ENCODE data around the gene TRAPPC2L. TPM values are rescaled to one million over a fixed set of nuclear protein-coding genes. Genes with fewer than 3 reads are reported as not detected.

TRAPPC2L gene
- total and polyA plus RNA-seq, 9 donors, result 47.6 to 67.5 (median 52.1) TPM

DNA sequence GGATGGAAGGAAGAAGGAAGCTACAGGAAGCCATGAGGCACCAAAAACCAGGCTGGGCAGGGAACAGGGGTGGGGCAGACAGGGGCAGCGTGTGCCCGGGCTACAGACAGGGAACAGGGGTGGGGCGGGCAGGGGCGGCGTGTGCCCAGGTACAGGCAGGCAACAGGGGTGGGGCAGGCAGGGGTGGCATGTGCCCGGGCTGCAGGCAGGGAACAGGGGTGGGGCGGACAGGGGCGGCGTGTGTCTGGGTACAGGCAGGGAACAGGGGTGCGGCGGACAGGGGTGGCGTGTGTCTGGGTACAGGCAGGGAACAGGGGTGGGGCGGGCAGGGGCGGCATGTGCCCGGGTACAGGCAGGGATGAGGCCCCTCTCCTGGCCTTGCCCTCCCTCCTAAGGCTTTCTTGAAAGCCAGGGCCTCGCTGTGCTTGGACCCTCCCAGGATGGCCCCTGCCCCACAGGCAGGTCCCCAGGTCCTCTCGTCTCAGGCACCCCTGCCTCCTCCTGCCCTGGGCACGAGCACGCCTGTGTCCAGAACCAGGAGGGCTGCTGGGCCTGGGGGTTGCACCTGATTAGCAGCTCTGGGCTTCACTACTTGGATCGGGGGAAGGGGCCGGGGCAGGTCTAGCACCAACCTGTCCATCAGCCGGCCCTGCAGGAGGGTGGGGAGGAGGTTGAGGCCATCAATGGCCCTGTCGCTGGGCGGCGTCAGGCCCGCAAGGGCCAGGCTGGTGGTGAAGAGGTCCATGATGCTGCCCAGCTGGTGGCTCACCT lies 30.7 kb upstream of the TRAPPC2L start:
- Histone ChIP-seq H3K4me1 (ENCODE audit: control insufficient read depth, insufficient read depth, low read length) (no peaks in the 10 kb centered on the region), H3K27ac (ENCODE audit: low read length) (no peak overlapping the region), H3K27me3 (ENCODE audit: control insufficient read depth, insufficient read depth, low read length) (no peaks in the 10 kb centered on the region), H3K36me3 (ENCODE audit: control insufficient read depth, insufficient read depth, low read length) (peaks cover 48% of the 10 kb centered on the region), H3K9me3 (replicated peaks; ENCODE audit: control insufficient read depth, low read depth, low read length) (no peaks in the 10 kb centered on the region), H3K4me3 (ENCODE audit: low read length) (no peak overlapping the region)
- no peak for DNase-seq
- 89% methylated on average over 20 of the region's 26 CpGs for WGBS (ENCODE audit: insufficient coverage)

- Histone ChIP-seq H3K27me3 (ENCODE audit: control insufficient read depth, insufficient read depth, low read length) (no peaks in the 10 kb centered on the region), H3K4me3 (ENCODE audit: low read length) (no peak overlapping the region), H3K9me3 (replicated peaks; ENCODE audit: control insufficient read depth, low read depth, low read length) (no peaks in the 10 kb centered on the region), H3K27ac (ENCODE audit: low read length) (no peak overlapping the region), H3K4me1 (ENCODE audit: control insufficient read depth, insufficient read depth, low read length) (no peaks in the 10 kb centered on the region), H3K36me3 (ENCODE audit: control insufficient read depth, insufficient read depth, low read length) (peaks cover 34% of the 10 kb centered on the region)
- DNase-seq, result no peak
- 81% methylated on average over 21 of the region's 21 CpGs for WGBS (ENCODE audit: insufficient coverage)
These were observed 29.2 kb upstream of the TRAPPC2L start for GRCh38 chr16:88827727-88828126.

DNA sequence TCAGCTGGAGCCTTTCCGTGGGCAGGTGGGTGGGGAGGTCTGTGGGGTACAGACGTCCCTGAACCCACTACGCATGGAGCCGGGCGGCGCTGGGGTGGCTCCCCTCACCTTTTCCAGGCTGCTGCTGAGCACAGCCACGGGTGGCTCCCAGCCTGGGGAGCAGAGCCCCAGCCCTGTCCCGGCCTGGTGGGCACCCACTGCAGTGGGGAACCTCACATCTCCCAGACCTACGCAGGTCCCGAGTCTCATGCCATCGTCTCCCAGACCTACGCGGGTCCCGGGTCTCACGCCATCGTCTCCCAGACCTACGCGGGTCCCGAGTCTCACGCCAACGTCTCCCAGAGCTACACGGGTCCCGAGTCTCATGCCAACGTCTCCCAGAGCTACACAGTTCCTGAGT lies 28.2 kb upstream of the TRAPPC2L start:
- 89% methylated on average over 24 of the region's 24 CpGs for WGBS (ENCODE audit: insufficient coverage)
- no peak for DNase-seq
- Histone ChIP-seq H3K4me1 (ENCODE audit: control insufficient read depth, insufficient read depth, low read length) (no peaks in the 10 kb centered on the region), H3K36me3 (ENCODE audit: control insufficient read depth, insufficient read depth, low read length) (peaks cover 30% of the 10 kb centered on the region), H3K4me3 (ENCODE audit: low read length) (no peak overlapping the region), H3K27ac (ENCODE audit: low read length) (no peak overlapping the region), H3K9me3 (replicated peaks; ENCODE audit: control insufficient read depth, low read depth, low read length) (no peaks in the 10 kb centered on the region), H3K27me3 (ENCODE audit: control insufficient read depth, insufficient read depth, low read length) (no peaks in the 10 kb centered on the region)

GRCh38 chr16:88830258-88830657 lies 26.7 kb upstream of the TRAPPC2L start:
- Histone ChIP-seq H3K4me1 (ENCODE audit: control insufficient read depth, insufficient read depth, low read length) (no peaks in the 10 kb centered on the region), H3K27ac (ENCODE audit: low read length) (no peak overlapping the region), H3K27me3 (ENCODE audit: control insufficient read depth, insufficient read depth, low read length) (no peaks in the 10 kb centered on the region), H3K9me3 (replicated peaks; ENCODE audit: control insufficient read depth, low read depth, low read length) (no peaks in the 10 kb centered on the region), H3K36me3 (ENCODE audit: control insufficient read depth, insufficient read depth, low read length) (peaks cover 26% of the 10 kb centered on the region), H3K4me3 (ENCODE audit: low read length) (no peak overlapping the region)
- no peak for DNase-seq
- WGBS (ENCODE audit: insufficient coverage), result 57% methylated on average over 8 of the region's 11 CpGs

DNA sequence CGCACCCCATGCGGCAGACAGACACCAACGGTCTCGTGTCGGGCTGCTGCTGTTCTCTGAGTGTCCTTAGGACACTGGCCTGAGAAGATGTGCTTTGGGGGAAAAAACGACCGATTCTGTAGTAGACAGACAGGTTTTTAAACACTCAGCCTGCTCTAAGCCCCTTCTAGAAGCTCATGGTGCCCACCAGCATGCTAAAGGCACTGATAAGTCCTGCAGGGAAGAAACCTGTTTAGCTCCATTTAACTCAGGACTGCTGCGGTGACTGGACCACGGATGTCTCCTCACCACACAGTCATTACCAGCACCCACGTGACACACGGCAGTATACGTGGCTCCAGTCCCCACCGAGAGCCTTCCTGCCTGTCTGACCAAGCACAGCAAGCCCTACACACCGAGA lies 26.1 kb upstream of the TRAPPC2L start:
- DNase-seq, result no peak
- no peaks in the 10 kb centered on the region for H3K27me3 ChIP-seq (ENCODE audit: control insufficient read depth, insufficient read depth, low read length)
- no peak overlapping the region for H3K4me3 ChIP-seq (ENCODE audit: low read length)
- no peaks in the 10 kb centered on the region for H3K9me3 ChIP-seq (replicated peaks; ENCODE audit: control insufficient read depth, low read depth, low read length)
- peaks cover 24% of the 10 kb centered on the region for H3K36me3 ChIP-seq (ENCODE audit: control insufficient read depth, insufficient read depth, low read length)
- H3K4me1 ChIP-seq (ENCODE audit: control insufficient read depth, insufficient read depth, low read length), result no peaks in the 10 kb centered on the region
- H3K27ac ChIP-seq (ENCODE audit: low read length), result no peak overlapping the region
- 95% methylated on average over 10 of the region's 14 CpGs for WGBS (ENCODE audit: insufficient coverage)

DNA sequence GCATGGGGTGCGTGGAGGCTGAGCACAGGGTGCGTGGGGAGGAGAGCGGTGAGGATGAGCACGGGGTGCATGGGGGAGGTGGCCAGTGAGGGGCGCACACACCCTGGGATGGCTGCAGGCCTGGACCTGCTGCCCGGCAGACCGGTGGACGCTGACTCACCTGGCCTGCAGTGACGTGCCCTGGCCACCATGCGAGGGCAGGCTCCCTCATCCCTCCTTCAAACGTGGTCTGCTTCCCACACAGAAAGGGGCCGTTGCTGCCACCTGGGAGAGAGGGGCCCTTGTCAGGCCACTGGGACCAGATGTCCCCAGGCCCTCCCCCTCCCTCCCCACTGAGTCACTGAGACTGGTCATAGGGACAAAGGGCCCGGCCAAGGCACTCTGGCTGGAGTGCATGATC lies 25.1 kb upstream of the TRAPPC2L start:
- Histone ChIP-seq H3K4me3 (ENCODE audit: low read length) (no peak overlapping the region), H3K27ac (ENCODE audit: low read length) (no peak overlapping the region), H3K9me3 (replicated peaks; ENCODE audit: control insufficient read depth, low read depth, low read length) (no peaks in the 10 kb centered on the region), H3K27me3 (ENCODE audit: control insufficient read depth, insufficient read depth, low read length) (no peaks in the 10 kb centered on the region), H3K36me3 (ENCODE audit: control insufficient read depth, insufficient read depth, low read length) (peaks cover 19% of the 10 kb centered on the region), H3K4me1 (ENCODE audit: control insufficient read depth, insufficient read depth, low read length) (no peaks in the 10 kb centered on the region)
- 59% methylated on average over 12 of the region's 13 CpGs for WGBS (ENCODE audit: insufficient coverage)
- DNase-seq, result no peak

DNA sequence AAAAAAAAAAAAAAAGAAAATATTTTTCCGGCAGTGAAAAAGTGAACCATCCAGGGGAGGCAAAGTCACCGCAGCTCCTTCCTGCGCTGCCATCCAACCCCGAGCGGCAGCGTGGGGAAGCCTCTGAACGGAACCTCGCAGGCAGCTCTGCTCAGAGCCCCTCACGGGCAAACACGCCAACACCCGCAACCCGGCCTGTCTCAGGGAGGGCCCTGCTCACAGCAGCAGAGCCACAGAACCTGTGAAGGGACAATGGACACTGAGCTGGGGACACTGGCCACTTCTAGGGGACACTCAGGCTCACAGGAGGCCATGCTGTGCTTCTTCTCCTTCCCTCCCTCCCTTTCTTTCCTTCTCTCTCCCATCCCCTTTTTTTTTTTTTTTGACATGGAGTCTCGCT lies 23.8 kb upstream of the TRAPPC2L start:
- 95% methylated on average over 8 of the region's 13 CpGs for WGBS (ENCODE audit: insufficient coverage)
- no peaks in the 10 kb centered on the region for H3K4me1 ChIP-seq (ENCODE audit: control insufficient read depth, insufficient read depth, low read length)
- peaks cover 15% of the 10 kb centered on the region for H3K36me3 ChIP-seq (ENCODE audit: control insufficient read depth, insufficient read depth, low read length)
- no peak for DNase-seq
- no peak overlapping the region for H3K27ac ChIP-seq (ENCODE audit: low read length)
- no peaks in the 10 kb centered on the region for H3K9me3 ChIP-seq (replicated peaks; ENCODE audit: control insufficient read depth, low read depth, low read length)
- H3K27me3 ChIP-seq (ENCODE audit: control insufficient read depth, insufficient read depth, low read length), result no peaks in the 10 kb centered on the region
- no peak overlapping the region for H3K4me3 ChIP-seq (ENCODE audit: low read length)

DNA sequence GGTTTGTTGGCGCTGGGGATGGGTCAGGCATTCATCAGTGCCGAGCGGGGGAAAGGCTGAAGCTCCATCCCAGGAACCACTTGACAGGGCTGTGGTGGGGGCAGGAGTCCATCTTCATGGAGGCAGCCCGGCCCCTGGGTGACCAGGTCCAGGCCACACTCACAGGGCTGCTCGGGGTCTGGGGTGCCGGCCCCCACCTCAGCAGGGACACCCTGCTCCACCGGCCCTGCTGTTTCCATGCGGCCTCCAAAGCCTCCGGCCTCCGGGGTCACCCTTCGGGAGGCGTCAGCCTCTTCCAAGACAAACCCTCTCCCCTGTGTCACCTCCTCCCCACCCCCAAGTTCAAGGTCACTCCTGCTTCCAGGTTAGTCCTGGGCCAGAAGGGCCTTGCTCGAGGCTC lies 22.3 kb upstream of the TRAPPC2L start:
- no peak for DNase-seq
- H3K9me3 ChIP-seq (replicated peaks; ENCODE audit: control insufficient read depth, low read depth, low read length), result no peaks in the 10 kb centered on the region
- WGBS (ENCODE audit: insufficient coverage), result 85% methylated on average over 11 of the region's 13 CpGs
- no peaks in the 10 kb centered on the region for H3K4me1 ChIP-seq (ENCODE audit: control insufficient read depth, insufficient read depth, low read length)
- H3K36me3 ChIP-seq (ENCODE audit: control insufficient read depth, insufficient read depth, low read length), result peaks cover 21% of the 10 kb centered on the region
- no peak overlapping the region for H3K4me3 ChIP-seq (ENCODE audit: low read length)
- H3K27ac ChIP-seq (ENCODE audit: low read length), result no peak overlapping the region
- no peaks in the 10 kb centered on the region for H3K27me3 ChIP-seq (ENCODE audit: control insufficient read depth, insufficient read depth, low read length)

DNA sequence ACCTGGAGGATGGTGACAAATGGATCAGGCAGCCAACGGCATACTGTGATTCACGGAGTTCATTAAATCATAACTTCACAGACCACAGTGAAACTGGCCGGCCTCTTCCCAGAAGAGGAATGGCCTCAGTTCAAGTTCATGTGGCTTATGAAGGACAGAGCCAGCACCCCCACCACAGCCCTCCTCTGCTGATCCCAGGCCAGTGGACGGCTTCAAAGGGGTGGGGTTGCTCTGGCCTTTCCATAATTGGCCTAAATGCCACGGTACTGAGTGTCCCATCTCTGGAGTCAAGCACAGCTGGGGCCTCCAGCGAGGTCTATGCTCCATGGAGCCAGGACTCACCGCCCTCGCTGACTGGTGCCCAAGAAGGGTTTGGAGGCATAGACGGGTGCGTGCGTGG lies 21.5 kb upstream of the TRAPPC2L start:
- DNase-seq, result no peak
- Histone ChIP-seq H3K36me3 (ENCODE audit: control insufficient read depth, insufficient read depth, low read length) (peaks cover 28% of the 10 kb centered on the region), H3K27me3 (ENCODE audit: control insufficient read depth, insufficient read depth, low read length) (no peaks in the 10 kb centered on the region), H3K4me3 (ENCODE audit: low read length) (no peak overlapping the region), H3K27ac (ENCODE audit: low read length) (no peak overlapping the region), H3K4me1 (ENCODE audit: control insufficient read depth, insufficient read depth, low read length) (no peaks in the 10 kb centered on the region), H3K9me3 (replicated peaks; ENCODE audit: control insufficient read depth, low read depth, low read length) (no peaks in the 10 kb centered on the region)
- 77% methylated on average over 10 of the region's 11 CpGs for WGBS (ENCODE audit: insufficient coverage)

GRCh38 chr16:88835818-88836217 lies 21.1 kb upstream of the TRAPPC2L start:
- Histone ChIP-seq H3K36me3 (ENCODE audit: control insufficient read depth, insufficient read depth, low read length) (peaks cover 31% of the 10 kb centered on the region), H3K27ac (ENCODE audit: low read length) (no peak overlapping the region), H3K9me3 (replicated peaks; ENCODE audit: control insufficient read depth, low read depth, low read length) (no peaks in the 10 kb centered on the region), H3K4me1 (ENCODE audit: control insufficient read depth, insufficient read depth, low read length) (no peaks in the 10 kb centered on the region), H3K27me3 (ENCODE audit: control insufficient read depth, insufficient read depth, low read length) (no peaks in the 10 kb centered on the region), H3K4me3 (ENCODE audit: low read length) (no peak overlapping the region)
- 89% methylated on average over 28 of the region's 33 CpGs for WGBS (ENCODE audit: insufficient coverage)
- no peak for DNase-seq

DNA sequence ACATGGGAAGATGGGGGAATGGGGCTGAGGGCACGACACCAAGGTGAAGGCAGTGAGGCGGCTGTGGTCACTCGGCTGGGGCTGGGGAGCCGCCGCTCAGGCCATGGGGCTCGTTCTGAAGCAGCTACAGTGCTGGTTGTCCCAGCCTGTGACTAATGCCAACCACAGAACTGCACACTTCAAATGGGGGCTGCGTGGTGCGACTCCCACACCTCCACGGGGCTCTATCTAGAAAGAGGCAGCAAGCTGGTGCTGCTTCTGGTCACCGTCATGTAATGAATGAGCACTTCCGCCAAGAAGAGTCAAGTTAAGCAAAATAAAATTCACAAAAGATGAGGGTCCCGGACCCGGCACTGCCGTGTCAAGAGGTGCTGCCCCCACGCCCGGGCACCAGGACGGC lies 20.1 kb upstream of the TRAPPC2L start:
- 86% methylated on average over 17 of the region's 17 CpGs for WGBS (ENCODE audit: insufficient coverage)
- no peak overlapping the region for H3K27ac ChIP-seq (ENCODE audit: low read length)
- no peaks in the 10 kb centered on the region for H3K9me3 ChIP-seq (replicated peaks; ENCODE audit: control insufficient read depth, low read depth, low read length)
- H3K4me1 ChIP-seq (ENCODE audit: control insufficient read depth, insufficient read depth, low read length), result no peaks in the 10 kb centered on the region
- no peaks in the 10 kb centered on the region for H3K27me3 ChIP-seq (ENCODE audit: control insufficient read depth, insufficient read depth, low read length)
- no peak for DNase-seq
- H3K36me3 ChIP-seq (ENCODE audit: control insufficient read depth, insufficient read depth, low read length), result peaks cover 35% of the 10 kb centered on the region
- H3K4me3 ChIP-seq (ENCODE audit: low read length), result no peak overlapping the region

All from muscle of leg (tissue), 11 donors.